SK-N-MC (cell line): ENCODE results near the gene CAMTA1.

Experiments
- EZH2 ChIP-seq: fragments of 200-600 bp; sonication (generic); IDR thresholded peaks from one replicate; pipeline ENCODE4 v1.6.1; 2017; ENCODE audit warnings: antibody characterized with exemption
- POLR2AphosphoS5 ChIP-seq: IDR thresholded peaks from 2 replicates; pipeline ENCODE4 v1.6.1; 2012; ENCODE audit warnings: mild to moderate bottlenecking, low read depth, low read length, borderline replicate concordance

GRCh38 chr1:7615138-7615537 is 829.9 kb downstream of the CAMTA1 start:
- TF ChIP-seq POLR2AphosphoS5 (no peak), EZH2 (no peak)
